Muscle of leg (tissue), 11 donors: ENCODE measurements around the gene ATP13A2. TPM values are rescaled to one million over a fixed set of nuclear protein-coding genes. Genes with fewer than 3 reads are reported as not detected.

Source experiments
- DNase-seq: peaks from one replicate; pipeline ENCODE4 v3.0.0; 2013
- H3K27ac ChIP-seq: one replicate; pipeline ENCODE4 v1.5.1; 2013; ENCODE audit warnings: mild to moderate bottlenecking, low read length, control low read depth
- H3K27me3 ChIP-seq: one replicate; pipeline ENCODE4 v1.6.1; 2013; ENCODE audit warnings: low read length; ENCODE audit not compliant: control insufficient read depth, insufficient read depth
- H3K36me3 ChIP-seq: one replicate; pipeline ENCODE4 v1.6.1; 2013; ENCODE audit warnings: low read length; ENCODE audit not compliant: control insufficient read depth, insufficient read depth
- H3K4me1 ChIP-seq: one replicate; pipeline ENCODE4 v1.6.1; 2013; ENCODE audit warnings: low read length; ENCODE audit not compliant: control insufficient read depth, insufficient read depth
- H3K4me3 ChIP-seq: one replicate; pipeline ENCODE4 v1.5.1; 2013; ENCODE audit warnings: low read length, control low read depth
- H3K9me3 ChIP-seq: replicated peaks from 2 replicates; pipeline ENCODE4 v1.6.1; 2013; ENCODE audit warnings: low read depth, low read length; ENCODE audit not compliant: control insufficient read depth
- WGBS: methylation state at CpG from one replicate; pipeline ENCODE4 v1.1.5; 2013; ENCODE audit warnings: missing lambda C conversion rate; ENCODE audit not compliant: insufficient coverage; 5-methylcytosine and 5-hydroxymethylcytosine counted together
- polyA plus RNA-seq, 8 donors: library from polyadenylated mRNA; unstranded; fragments of 120-200 nt; gene quantifications; one replicate each; pipeline versions ENCODE4 v1.2.1 to v1.2.3, GENCODE V29; 2013; ENCODE audit warnings: inconsistent platforms in 1 of 8, low replicate concordance in 1 of 8; ENCODE audit not compliant: insufficient read length in 8 of 8, insufficient read depth in 1 of 8
- total RNA-seq: library from RNA; stranded (reverse); fragments of 120-200 nt; gene quantifications from one replicate; pipeline ENCODE4 v1.2.4, GENCODE V29; 2013

Gene ATP13A2
- total and polyA plus RNA-seq, 9 donors: 8.8 to 25.0 (median 20.8) TPM

DNA sequence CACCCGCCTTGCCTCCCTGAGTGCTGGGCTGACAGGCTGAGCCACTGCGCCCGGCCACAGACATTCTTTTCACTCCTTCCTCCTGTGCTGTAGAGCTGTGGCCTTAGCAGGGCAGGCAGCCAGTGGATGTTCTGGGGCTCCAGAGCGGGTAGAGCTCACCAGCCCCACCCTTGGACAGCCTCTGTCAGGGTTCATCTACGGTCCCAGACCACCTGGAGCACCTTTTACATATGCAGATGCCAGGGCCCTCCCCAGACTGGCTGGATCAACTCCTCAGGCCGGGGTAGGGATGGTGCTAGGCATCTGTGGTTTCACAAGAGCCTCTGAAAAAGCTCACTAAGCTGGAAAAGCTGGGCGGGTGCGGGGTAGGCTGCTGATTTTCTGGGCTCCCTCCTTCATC, 4.6 kb downstream of the ATP13A2 start:
- no peaks in the 10 kb centered on the region for H3K27me3 ChIP-seq
- no peak overlapping the region for H3K4me3 ChIP-seq
- peaks cover 19% of the 10 kb centered on the region for H3K4me1 ChIP-seq
- DNase-seq: no peak
- H3K36me3 ChIP-seq: peaks cover 22% of the 10 kb centered on the region
- no peaks in the 10 kb centered on the region for H3K9me3 ChIP-seq
- 82% methylated on average over 5 of the region's 8 CpGs for WGBS
- H3K27ac ChIP-seq: no peak overlapping the region

DNA sequence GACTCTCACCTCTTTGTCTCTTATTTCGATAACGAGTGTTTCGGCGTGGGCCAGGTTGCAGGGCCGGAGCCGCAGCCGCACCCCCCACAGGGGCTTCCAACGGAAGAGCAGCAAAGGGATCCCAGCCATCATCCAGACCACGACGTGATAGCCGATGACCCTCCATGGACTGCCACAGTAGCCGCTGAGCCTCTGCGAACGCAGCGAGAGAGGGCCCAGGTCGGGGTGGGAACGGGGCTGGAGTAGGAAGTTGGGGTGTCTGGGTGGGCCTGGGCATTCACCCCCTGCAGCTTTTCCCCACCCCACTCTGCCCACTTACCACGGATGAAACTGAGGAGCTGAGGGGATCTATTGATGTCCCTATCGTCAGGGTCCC, 6.4 kb downstream of the ATP13A2 start:
- WGBS: 94% methylated on average over 11 of the region's 19 CpGs
- no peak overlapping the region for H3K27ac ChIP-seq
- no peak overlapping the region for H3K4me3 ChIP-seq
- DNase-seq: no peak
- H3K4me1 ChIP-seq: peaks cover 6% of the 10 kb centered on the region
- H3K36me3 ChIP-seq: peaks cover 33% of the 10 kb centered on the region
- no peaks in the 10 kb centered on the region for H3K27me3 ChIP-seq
- no peaks in the 10 kb centered on the region for H3K9me3 ChIP-seq

DNA sequence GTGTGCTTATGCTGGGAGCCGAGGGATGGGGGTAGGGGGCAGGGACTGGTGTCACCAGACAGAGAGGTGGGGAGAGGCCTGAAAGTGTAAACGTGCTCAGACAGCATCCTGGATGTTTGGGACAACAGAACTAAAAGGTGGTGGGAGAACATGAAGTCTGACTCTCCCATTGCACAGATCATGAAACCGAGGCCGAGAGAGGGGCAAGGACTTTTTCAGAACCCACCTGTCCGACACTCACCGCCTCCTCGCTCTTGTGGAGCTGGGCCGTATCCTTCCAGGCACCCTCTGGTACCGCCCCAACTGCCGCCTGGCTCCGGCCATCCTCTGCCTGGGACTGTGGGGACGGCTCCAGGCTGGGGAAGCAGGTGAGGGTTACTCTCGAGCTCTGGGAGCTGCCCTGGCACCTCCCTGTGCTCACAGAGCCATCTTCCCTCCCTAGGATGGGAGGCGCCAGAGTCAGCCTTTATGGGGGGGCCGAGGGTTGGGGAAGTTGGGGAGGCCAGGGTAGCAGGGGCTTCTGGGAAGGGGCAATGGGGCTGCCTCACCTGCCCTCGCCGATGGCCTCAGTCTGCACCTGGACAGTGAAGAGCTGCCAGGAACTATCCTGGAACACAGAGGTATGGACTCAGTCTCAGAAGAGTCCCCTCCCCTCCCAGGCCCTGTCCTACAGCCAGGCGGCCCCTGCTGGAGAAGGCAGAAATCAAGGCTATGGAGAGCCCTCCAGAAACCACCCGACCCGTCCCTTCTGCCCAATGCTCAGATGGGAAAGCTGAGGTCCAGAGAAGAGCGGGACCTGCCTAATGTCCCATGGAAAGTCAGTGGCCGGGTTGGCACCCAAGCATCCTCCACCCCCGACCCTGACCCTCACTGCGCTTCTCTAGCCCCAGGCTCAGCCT, 7.0 kb downstream of the ATP13A2 start:
- H3K27me3 ChIP-seq: no peaks in the 10 kb centered on the region
- H3K27ac ChIP-seq: no peak overlapping the region
- no peak for DNase-seq
- H3K9me3 ChIP-seq: no peaks in the 10 kb centered on the region
- H3K4me1 ChIP-seq: peaks cover 5% of the 10 kb centered on the region
- H3K36me3 ChIP-seq: peaks cover 36% of the 10 kb centered on the region
- WGBS: 86% methylated on average over 15 of the region's 24 CpGs
- H3K4me3 ChIP-seq: no peak overlapping the region

DNA sequence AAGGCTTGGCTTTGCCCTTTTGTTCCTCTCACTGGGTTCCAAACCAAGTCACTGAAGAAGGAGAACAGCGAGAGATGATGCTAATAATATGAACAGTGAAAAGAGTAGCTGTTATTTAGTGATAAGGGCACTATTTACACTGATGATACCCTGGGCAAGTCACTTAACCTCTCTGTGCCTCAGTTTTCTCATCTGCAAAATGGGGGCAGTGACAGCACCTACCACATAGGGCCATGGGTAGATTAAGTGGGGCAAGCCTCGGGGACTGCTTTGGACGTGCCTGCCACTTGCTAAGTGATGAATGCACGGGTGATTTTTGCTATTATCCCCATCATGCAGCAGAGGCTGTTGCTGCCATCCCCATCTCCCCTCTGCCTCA, 9.2 kb downstream of the ATP13A2 start:
- H3K27me3 ChIP-seq: no peaks in the 10 kb centered on the region
- WGBS: 89% methylated on average over 3 of the region's 4 CpGs
- no peaks in the 10 kb centered on the region for H3K4me1 ChIP-seq
- H3K27ac ChIP-seq: no peak overlapping the region
- no peak for DNase-seq
- no peaks in the 10 kb centered on the region for H3K9me3 ChIP-seq
- H3K4me3 ChIP-seq: no peak overlapping the region
- H3K36me3 ChIP-seq: peaks cover 44% of the 10 kb centered on the region

DNA sequence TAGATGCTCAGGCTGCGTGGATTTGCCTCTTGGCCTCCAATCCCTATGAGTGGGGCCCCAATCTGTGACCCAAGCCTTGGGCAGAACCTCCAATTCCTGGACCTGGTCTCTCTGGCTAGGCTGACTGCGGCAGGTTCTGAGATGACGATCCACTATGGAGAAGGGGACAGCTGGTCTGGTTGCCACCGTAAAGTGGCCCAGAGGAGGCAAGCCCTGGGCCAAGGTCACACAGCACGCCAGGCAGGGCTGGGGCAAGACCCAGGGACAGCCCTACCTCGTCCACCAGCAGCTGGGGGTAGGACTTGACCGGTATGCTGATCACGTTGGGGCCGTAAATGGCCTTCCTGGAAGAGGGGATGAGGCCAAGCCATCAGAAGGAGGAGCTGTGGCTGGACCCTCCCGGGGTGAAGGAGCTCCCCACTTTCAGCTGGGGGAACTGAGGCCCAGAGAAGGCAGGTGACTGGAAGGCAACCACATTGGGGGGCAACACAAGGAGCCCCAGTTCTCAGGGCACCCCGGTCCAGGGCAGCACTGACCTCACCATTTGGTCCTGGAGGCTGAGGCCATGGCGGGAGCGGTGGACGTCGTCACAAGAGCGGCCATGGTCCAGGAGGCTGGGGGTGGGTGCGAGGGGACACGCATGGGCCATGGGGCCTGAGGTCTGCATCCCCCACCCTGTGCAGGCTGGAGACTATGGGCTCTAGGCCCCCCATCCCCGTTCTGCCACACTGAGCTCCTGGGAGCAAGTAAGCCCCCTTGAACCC, 9.8 kb downstream of the ATP13A2 start:
- H3K27ac ChIP-seq: no peak overlapping the region
- no peaks in the 10 kb centered on the region for H3K27me3 ChIP-seq
- no peak for DNase-seq
- H3K4me3 ChIP-seq: no peak overlapping the region
- H3K36me3 ChIP-seq: peaks cover 44% of the 10 kb centered on the region
- 93% methylated on average over 11 of the region's 19 CpGs for WGBS
- H3K4me1 ChIP-seq: no peaks in the 10 kb centered on the region
- no peaks in the 10 kb centered on the region for H3K9me3 ChIP-seq

DNA sequence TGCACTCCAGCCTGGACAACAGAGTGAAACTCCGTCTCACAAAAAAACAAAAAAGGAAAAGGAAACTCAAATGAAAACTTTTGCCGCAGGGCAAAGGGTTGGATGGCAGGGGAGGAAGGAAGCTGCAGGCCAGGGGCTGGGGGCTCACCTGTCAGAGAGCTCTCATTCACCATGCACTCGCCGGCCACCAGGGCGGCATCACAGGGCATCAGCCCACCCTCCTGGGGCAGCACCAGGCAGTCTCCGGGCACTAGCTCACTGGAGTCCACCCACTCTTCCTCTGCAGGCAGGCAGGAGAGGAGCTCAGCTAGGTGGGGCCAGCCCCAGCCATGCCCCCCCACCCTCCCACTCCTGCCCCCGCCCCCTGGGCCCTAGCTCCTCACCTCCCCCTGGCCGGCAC, 11.9 kb downstream of the ATP13A2 start:
- Histone ChIP-seq H3K27me3 (no peaks in the 10 kb centered on the region), H3K4me3 (no peak overlapping the region), H3K9me3 (no peaks in the 10 kb centered on the region), H3K4me1 (no peaks in the 10 kb centered on the region), H3K36me3 (peaks cover 41% of the 10 kb centered on the region), H3K27ac (no peak overlapping the region)
- WGBS: 98% methylated on average over 4 of the region's 8 CpGs
- no peak for DNase-seq

DNA sequence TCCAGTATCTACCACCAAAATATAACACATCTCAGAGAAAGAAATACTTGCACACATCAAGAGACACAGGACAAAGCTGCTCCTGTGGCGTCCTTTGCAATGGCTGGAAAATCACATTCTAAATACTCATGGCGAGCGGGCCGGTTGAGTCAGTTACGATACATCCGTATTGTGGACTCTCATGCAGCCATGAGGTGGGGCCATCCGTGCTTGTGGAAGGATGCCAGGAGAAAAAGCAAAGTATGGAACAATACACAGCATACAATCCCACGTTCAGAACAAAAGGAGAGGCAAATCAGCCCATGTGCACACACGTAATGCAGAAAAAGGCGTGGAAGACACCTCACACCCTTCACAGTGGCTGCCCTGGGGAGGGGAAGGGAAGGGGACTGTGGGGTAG, 13.1 kb downstream of the ATP13A2 start:
- H3K4me1 ChIP-seq: no peaks in the 10 kb centered on the region
- H3K9me3 ChIP-seq: no peaks in the 10 kb centered on the region
- no CpG with 5 or more reads among the region's 10 CpGs for WGBS
- peaks cover 35% of the 10 kb centered on the region for H3K36me3 ChIP-seq
- DNase-seq: no peak
- H3K4me3 ChIP-seq: no peak overlapping the region
- H3K27ac ChIP-seq: no peak overlapping the region
- no peaks in the 10 kb centered on the region for H3K27me3 ChIP-seq

DNA sequence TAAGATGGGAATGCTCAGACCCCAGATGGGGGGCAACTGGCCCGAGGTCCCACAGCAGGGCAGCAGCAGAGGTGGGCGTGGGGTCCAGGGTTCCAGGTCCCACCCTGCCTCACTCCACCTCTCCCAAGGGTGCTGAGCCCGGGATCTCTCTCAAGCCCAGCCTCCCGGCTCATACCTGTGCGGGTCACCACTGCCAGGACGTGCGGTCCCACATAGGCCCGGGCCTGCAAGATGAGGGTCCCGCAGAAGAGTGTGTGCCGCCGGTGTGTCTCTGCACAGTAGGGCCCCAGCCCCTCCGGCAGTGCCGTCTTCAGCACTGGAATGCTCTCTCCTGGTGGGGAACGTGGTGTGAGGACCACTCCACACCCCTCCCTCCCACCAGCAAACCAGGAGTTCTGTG, 14.9 kb downstream of the ATP13A2 start:
- Histone ChIP-seq H3K36me3 (peaks cover 41% of the 10 kb centered on the region), H3K4me1 (no peaks in the 10 kb centered on the region), H3K9me3 (no peaks in the 10 kb centered on the region), H3K27ac (no peak overlapping the region), H3K4me3 (no peak overlapping the region), H3K27me3 (no peaks in the 10 kb centered on the region)
- no peak for DNase-seq
- 93% methylated on average over 12 of the region's 14 CpGs for WGBS

DNA sequence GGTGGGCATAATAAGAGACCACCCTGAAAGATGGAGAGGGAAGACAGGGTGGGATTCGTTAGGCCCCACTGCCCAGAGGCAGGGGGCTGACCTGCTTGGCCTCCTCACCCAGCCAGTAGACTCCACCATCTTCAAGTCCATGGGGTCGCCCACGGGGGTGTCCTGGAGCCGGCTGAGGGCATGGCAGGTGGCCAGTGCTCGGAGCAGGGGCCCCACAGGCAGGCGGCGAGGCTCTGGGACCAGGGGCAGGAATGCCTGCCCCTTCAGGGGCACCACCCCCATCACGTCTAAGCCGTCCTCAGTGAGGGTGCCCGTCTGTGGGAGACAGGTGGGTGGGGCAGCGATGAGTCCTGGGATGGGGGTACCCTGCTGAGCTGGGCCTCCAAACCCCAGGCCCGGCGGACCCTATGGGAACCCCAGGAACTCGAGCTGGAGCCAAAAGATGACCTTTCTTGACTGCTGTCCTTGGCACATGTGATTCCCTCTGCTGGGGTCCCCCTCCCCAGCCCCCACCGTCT, 18.1 kb downstream of the ATP13A2 start:
- Histone ChIP-seq H3K4me1 (no peaks in the 10 kb centered on the region), H3K9me3 (no peaks in the 10 kb centered on the region), H3K27me3 (no peaks in the 10 kb centered on the region), H3K27ac (no peak overlapping the region), H3K4me3 (no peak overlapping the region), H3K36me3 (peaks cover 42% of the 10 kb centered on the region)
- no peak for DNase-seq
- WGBS: 89% methylated on average over 9 of the region's 15 CpGs

DNA sequence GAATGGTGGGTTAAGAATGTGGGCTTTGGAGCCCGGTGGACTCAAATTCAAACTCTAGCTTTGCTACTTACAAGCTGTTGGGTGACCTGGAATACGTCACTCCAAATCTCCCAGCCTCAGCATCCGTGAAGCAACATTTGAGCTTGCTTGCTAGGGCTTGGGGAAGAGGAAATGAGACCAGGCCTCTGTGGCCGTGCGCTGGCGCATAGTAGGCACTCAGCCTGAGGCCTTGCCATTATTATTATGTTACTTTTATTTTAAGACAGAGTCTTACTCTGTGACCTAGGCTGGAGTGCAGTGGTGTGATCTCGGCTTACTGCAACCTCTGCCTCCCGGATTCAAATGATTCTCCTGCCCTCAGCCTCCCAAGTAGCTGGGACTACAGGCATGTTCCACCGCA, 19.1 kb downstream of the ATP13A2 start:
- no peak for DNase-seq
- Histone ChIP-seq H3K27ac (no peak overlapping the region), H3K4me3 (no peak overlapping the region), H3K27me3 (no peaks in the 10 kb centered on the region), H3K9me3 (no peaks in the 10 kb centered on the region), H3K4me1 (no peaks in the 10 kb centered on the region), H3K36me3 (peaks cover 46% of the 10 kb centered on the region)
- WGBS: 100% methylated on average over 3 of the region's 9 CpGs
